Glutamatergic neuron (in vitro differentiated cells): ENCODE data around the gene C11orf65. TPM values are rescaled to one million over a fixed set of nuclear protein-coding genes. Genes with fewer than 3 reads are reported as not detected.
"Not testable (repeated sequence)": the region's sequence is repeated elsewhere in the genome, so short reads cannot be mapped to it uniquely, and the experiment has no call there.

ENCODE experiments used
- DNase-seq: peaks from one replicate; pipeline ENCODE4 v3.0.0; 2022
- H3K27ac Mint-ChIP-seq: one replicate; pipeline ENCODE4 v1.8.0; 2020; ENCODE audit warnings: mild to moderate bottlenecking, mixed read lengths, inconsistent platforms; ENCODE audit not compliant: unreplicated experiment
- H3K27me3 Mint-ChIP-seq: one replicate; pipeline ENCODE4 v1.8.0; 2020; ENCODE audit warnings: mild to moderate bottlenecking, moderate library complexity, mixed read lengths, inconsistent platforms; ENCODE audit not compliant: unreplicated experiment
- H3K36me3 Mint-ChIP-seq: one replicate; pipeline ENCODE4 v1.8.0; 2020; ENCODE audit warnings: mild to moderate bottlenecking, mixed read lengths, inconsistent platforms; ENCODE audit not compliant: unreplicated experiment
- H3K4me1 Mint-ChIP-seq: one replicate; pipeline ENCODE4 v1.8.0; 2020; ENCODE audit warnings: mild to moderate bottlenecking, low read depth, mixed read lengths, inconsistent platforms; ENCODE audit not compliant: unreplicated experiment
- H3K4me3 Mint-ChIP-seq: one replicate; pipeline ENCODE4 v1.8.0; 2020; ENCODE audit warnings: mild to moderate bottlenecking, mixed read lengths, inconsistent platforms; ENCODE audit not compliant: unreplicated experiment
- H3K9me3 Mint-ChIP-seq: one replicate; pipeline ENCODE4 v1.8.0; 2020; ENCODE audit warnings: mild to moderate bottlenecking, moderate library complexity, mixed read lengths, inconsistent platforms; ENCODE audit not compliant: unreplicated experiment
- CTCF ChIP-seq: fragments of 200-600 bp; sonication (generic); IDR thresholded peaks from one replicate; pipeline ENCODE4 v1.5.0; 2021; ENCODE audit not compliant: partially characterized antibody, unreplicated experiment
- total RNA-seq: library from RNA; stranded (reverse); fragmentation: NEBNext Ultra II Directional; extraction: Animal tissue kit (Norgen Biotek cat#: 25700); gene quantifications from one replicate; pipeline ENCODE4 v1.2.1, GENCODE V29; 2021; ENCODE audit not compliant: unreplicated experiment

Gene C11orf65
- total RNA-seq, 1 donor from 2014 or later = 0.54 TPM

DNA sequence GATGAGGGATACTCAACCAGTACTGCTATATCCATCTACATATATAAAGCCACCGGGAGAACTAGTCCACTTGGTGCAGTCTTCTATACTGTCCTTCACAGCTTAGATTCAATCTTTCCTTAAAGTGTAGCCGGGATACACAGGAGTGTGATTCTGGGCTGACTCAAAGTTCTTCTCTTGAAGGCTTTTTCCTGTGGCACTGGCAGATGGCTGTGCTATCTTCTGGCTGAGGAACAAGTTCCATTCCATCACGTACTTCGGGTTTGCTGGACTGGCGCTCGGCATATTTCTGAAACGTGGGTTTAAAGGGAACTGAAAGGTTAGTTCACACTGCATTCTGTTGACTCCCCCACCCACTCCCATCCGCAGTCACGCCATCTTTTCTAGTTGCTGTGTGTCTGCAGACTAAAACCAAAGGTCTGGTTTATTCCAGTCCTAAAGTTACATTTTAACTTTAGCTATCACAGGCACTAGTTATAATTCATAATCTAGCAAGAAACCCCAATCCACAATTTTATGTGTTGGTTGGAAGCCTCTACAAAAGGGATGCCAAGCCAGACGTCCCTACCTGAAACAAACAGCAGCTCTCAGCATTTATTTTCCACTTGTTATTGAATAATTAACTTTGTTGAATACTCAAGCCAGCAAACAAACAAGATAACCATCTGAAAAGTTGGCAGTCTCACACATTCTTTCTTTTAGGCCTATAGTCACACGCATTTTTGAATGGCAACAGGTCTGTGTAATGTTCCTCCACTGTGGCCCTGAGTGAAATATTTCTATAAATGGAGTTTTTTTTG is 7.5 kb upstream of the C11orf65 start:
- no peak for DNase-seq
- Mint-ChIP-seq H3K4me3 (no peak overlapping the region), H3K9me3 (no peaks in the 10 kb centered on the region), H3K4me1 (no peaks in the 10 kb centered on the region), H3K27me3 (no peaks in the 10 kb centered on the region), H3K27ac (no peak overlapping the region), H3K36me3 (no peaks in the 10 kb centered on the region)
- no peak for TF ChIP-seq CTCF

- H3K27ac Mint-ChIP-seq = no peak overlapping the region
- H3K4me3 Mint-ChIP-seq = no peak overlapping the region
- H3K27me3 Mint-ChIP-seq = no peaks in the 10 kb centered on the region
- no peaks in the 10 kb centered on the region for H3K4me1 Mint-ChIP-seq
- DNase-seq = no peak
- TF ChIP-seq CTCF = no peak
- no peaks in the 10 kb centered on the region for H3K36me3 Mint-ChIP-seq
- no peaks in the 10 kb centered on the region for H3K9me3 Mint-ChIP-seq
Measured at GRCh38 chr11:108472681-108473080, 5.4 kb upstream of the C11orf65 start.

DNA sequence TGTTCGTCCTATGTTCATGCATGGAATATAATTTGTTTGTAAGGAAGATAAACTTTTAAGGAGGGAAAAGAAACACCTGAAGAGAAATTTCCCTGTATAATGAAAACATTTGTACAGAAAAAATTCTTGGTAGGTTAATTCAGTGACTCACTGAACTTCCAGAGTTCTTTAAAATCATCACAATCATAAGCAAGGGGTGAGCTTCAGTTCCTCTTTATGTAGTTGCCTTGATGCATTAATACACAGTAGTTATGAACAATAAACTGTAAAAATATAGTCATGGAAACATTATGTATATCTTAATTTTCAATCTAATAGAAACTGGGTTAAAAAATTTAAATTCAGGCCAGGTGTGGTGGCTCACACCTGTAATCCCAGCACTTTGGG is 1.1 kb upstream of the C11orf65 start:
- no peaks in the 10 kb centered on the region for H3K4me1 Mint-ChIP-seq
- H3K27me3 Mint-ChIP-seq = peaks cover 8% of the 10 kb centered on the region
- DNase-seq = no peak
- no peak overlapping the region for H3K27ac Mint-ChIP-seq
- H3K36me3 Mint-ChIP-seq = no peaks in the 10 kb centered on the region
- no peak overlapping the region for H3K4me3 Mint-ChIP-seq
- H3K9me3 Mint-ChIP-seq = peaks cover 2% of the 10 kb centered on the region
- TF ChIP-seq CTCF = no peak

GRCh38 chr11:108466405-108466804 is 924 bp downstream of the C11orf65 start:
- Mint-ChIP-seq H3K27me3 (peaks cover 8% of the 10 kb centered on the region), H3K4me3 (peak overlapping the region; percentile 8), H3K9me3 (peaks cover 2% of the 10 kb centered on the region), H3K27ac (peak overlapping the region; percentile 99), H3K36me3 (no peaks in the 10 kb centered on the region), H3K4me1 (no peaks in the 10 kb centered on the region)
- no peak for TF ChIP-seq CTCF
- DNase-seq = no peak

DNA sequence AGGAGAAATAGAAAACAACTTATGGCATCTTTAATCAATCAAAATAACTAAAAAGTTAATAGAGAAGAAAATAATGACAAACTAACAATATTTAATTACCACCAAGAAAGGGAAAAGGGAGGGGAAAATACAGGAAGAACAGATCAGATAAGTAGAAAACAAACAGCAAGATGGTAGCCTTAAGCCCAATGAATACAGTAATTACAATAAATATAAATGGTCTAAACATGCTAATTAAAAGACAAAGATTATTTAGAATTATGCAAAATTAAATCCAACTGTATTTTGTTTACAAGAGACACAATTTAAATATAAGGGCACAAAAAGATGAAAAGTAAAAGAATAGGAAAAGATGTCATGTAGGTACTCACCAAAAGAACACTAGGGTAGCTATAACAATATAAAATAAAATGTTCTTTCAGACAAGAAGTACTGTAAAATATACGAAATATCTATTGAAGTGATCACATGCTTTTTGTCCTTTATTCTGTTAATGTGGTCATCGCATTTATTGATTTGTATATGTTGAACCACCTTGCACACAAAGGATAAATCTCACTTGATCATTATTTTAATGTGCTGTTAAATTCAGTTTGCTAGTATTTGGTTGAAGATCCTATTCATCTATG is 14.0 kb downstream of the C11orf65 start:
- Mint-ChIP-seq H3K27me3 (no peaks in the 10 kb centered on the region), H3K4me1 (no peaks in the 10 kb centered on the region), H3K36me3 (peaks cover 11% of the 10 kb centered on the region), H3K4me3 (no peak overlapping the region), H3K27ac (no peak overlapping the region), H3K9me3 (peaks cover 2% of the 10 kb centered on the region)
- no peak for DNase-seq
- TF ChIP-seq CTCF = no peak

GRCh38 chr11:108441445-108441844 is 25.9 kb downstream of the C11orf65 start:
- Mint-ChIP-seq H3K36me3 (peaks cover 19% of the 10 kb centered on the region), H3K9me3 (peaks cover 12% of the 10 kb centered on the region)
- H3K4me3 Mint-ChIP-seq, DNase-seq, H3K27me3 Mint-ChIP-seq, H3K27ac Mint-ChIP-seq, H3K4me1 Mint-ChIP-seq: not testable (repeated sequence)
